Measurements from ENCODE around the gene PPP2R5C. TPM values are rescaled to one million over a fixed set of nuclear protein-coding genes. Genes with fewer than 3 reads are reported as not detected.

PPP2R5C gene
- total and polyA plus RNA-seq, 4 experiments from 2014 or later = 273 to 620 (median 431) TPM

DNA sequence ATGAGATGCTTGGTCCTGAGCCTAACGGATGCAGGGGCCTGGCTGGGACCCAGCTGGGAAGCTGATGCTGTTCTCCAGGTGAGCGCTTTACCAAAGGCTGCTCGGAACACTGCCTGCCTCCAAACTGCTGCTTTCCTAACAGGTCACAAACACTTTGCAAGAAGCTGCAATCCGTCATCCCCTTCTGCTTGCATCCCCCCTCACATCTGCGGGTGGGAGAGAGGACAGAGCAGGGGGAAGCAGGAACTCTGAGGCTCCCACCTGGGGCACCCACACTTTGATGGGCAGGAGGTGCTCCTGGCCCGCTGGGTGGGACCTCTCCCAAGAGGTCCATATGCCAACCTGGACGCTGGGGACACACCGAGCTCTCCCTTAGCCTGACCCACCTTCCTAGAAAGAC lies 24.9 kb upstream of the PPP2R5C start:
- Histone ChIP-seq H3K27me3 (ENCODE audit: insufficient read depth, low read length) (no peaks in the 10 kb centered on the region), H3K4me3 (ENCODE audit: low read length in 2 of 2) (no peak overlapping the region), H3K27ac (ENCODE audit: low read depth, low read length) (no peak overlapping the region), H3K4me1 (ENCODE audit: insufficient read depth, low read length) (peaks cover 24% of the 10 kb centered on the region), H3K9me3 (ENCODE audit: control insufficient read depth in 1 of 2, low read length in 2 of 2) (peaks cover 0 to 6% of the 10 kb centered on the region in 2 donors), H3K36me3 (ENCODE audit: insufficient read depth, low read length) (no peaks in the 10 kb centered on the region)
- H3K4me1 Mint-ChIP-seq = peaks cover 14 to 36% (median 20%) of the 10 kb centered on the region in 4 donors
- ChIA-PET CTCF (ENCODE audit: partially characterized antibody) (interaction anchor here (0.8 to 4.9 kb wide), 4 partner anchors 14 to 29 kb away, joined by 3 to 23 read pairs (median 4); no protein-coding TSS in a partner anchor), POLR2A (ENCODE audit: partially characterized antibody) (interaction anchor here (0.6 to 1.0 kb wide), 2 partner anchors 15 to 1141 kb away, joined by 3 to 4 read pairs; no protein-coding TSS in a partner anchor)
- H3K9me3 Mint-ChIP-seq = peaks cover 0 to 23% (median 14%) of the 10 kb centered on the region in 8 donors
- peaks cover 8 to 13% of the 10 kb centered on the region in 2 donors for H3K36me3 Mint-ChIP-seq
- intact Hi-C loops (cut with micrococcal nuclease) = no loop called here
- peak overlapping the region in 2 of 7 donors; percentile 22 to 36 for H3K27ac Mint-ChIP-seq
- no peak overlapping the region for H3K4me3 Mint-ChIP-seq
- H3K27me3 Mint-ChIP-seq = no peaks in the 10 kb centered on the region
- no peak for DNase-seq

- peak overlapping the region; percentile 8 to 92 (median 59) for H3K27ac Mint-ChIP-seq
- H3K27me3 Mint-ChIP-seq = no peaks in the 10 kb centered on the region
- H3K27me3 ChIP-seq (ENCODE audit: insufficient read depth, low read length) = no peaks in the 10 kb centered on the region
- H3K27ac ChIP-seq (ENCODE audit: low read depth, low read length) = no peak overlapping the region
- H3K4me1 ChIP-seq (ENCODE audit: insufficient read depth, low read length) = peaks cover 13% of the 10 kb centered on the region
- intact Hi-C loops (cut with micrococcal nuclease) = loop anchor here (2.0 kb wide), 1 partner anchor 15 kb away; no protein-coding TSS in a partner anchor
- ChIA-PET POLR2A (ENCODE audit: partially characterized antibody) (interaction anchor here (1.3 kb wide), 1 partner anchor 15 kb away, joined by 6 read pairs; no protein-coding TSS in a partner anchor), CTCF (ENCODE audit: partially characterized antibody) (interaction anchor here (0.8 to 4.9 kb wide), 5 partner anchors 15 to 34 kb away, joined by 3 to 23 read pairs (median 4); no protein-coding TSS in a partner anchor)
- no peaks in the 10 kb centered on the region for H3K36me3 ChIP-seq (ENCODE audit: insufficient read depth, low read length)
- DNase-seq = peak in 1 of 5 donors; percentile 28
- peaks cover 8 to 16% of the 10 kb centered on the region in 2 donors for H3K36me3 Mint-ChIP-seq
- H3K9me3 ChIP-seq (ENCODE audit: control insufficient read depth in 1 of 2, low read length in 2 of 2) = peaks cover 0 to 6% of the 10 kb centered on the region in 2 donors
- H3K9me3 Mint-ChIP-seq = peaks cover 0 to 30% (median 17%) of the 10 kb centered on the region in 8 donors
- no peak overlapping the region for H3K4me3 ChIP-seq (ENCODE audit: low read length in 2 of 2)
- H3K4me3 Mint-ChIP-seq = no peak overlapping the region
- H3K4me1 Mint-ChIP-seq = peaks cover 5 to 25% (median 9%) of the 10 kb centered on the region in 4 donors
These were observed 23.8 kb upstream of the PPP2R5C start for GRCh38 chr14:101737414-101738339.

GRCh38 chr14:101738703-101739320 lies 22.7 kb upstream of the PPP2R5C start:
- POLR2A ChIA-PET (ENCODE audit: partially characterized antibody) = no interaction called here
- Histone ChIP-seq H3K27ac (ENCODE audit: low read depth, low read length) (no peak overlapping the region), H3K4me3 (ENCODE audit: low read length in 2 of 2) (no peak overlapping the region), H3K9me3 (ENCODE audit: control insufficient read depth in 1 of 2, low read length in 2 of 2) (peaks cover 0 to 6% of the 10 kb centered on the region in 2 donors), H3K27me3 (ENCODE audit: insufficient read depth, low read length) (no peaks in the 10 kb centered on the region), H3K36me3 (ENCODE audit: insufficient read depth, low read length) (no peaks in the 10 kb centered on the region), H3K4me1 (ENCODE audit: insufficient read depth, low read length) (peaks cover 7% of the 10 kb centered on the region)
- Mint-ChIP-seq H3K36me3 (peaks cover 8 to 16% of the 10 kb centered on the region in 2 donors), H3K9me3 (peaks cover 0 to 30% (median 17%) of the 10 kb centered on the region in 8 donors), H3K27ac (peak overlapping the region in 1 of 7 donors; percentile 29), H3K4me3 (no peak overlapping the region), H3K4me1 (peaks cover 5 to 18% (median 8%) of the 10 kb centered on the region in 4 donors), H3K27me3 (no peaks in the 10 kb centered on the region)
- CTCF ChIA-PET (ENCODE audit: partially characterized antibody) = interaction anchor here (1.3 to 4.9 kb wide), 2 partner anchors 31 to 33 kb away, joined by 4 to 23 read pairs; no protein-coding TSS in a partner anchor
- DNase-seq = no peak
- intact Hi-C loops (cut with micrococcal nuclease) = loop anchor here (2.0 kb wide), 1 partner anchor 14 kb away; no protein-coding TSS in a partner anchor

DNA sequence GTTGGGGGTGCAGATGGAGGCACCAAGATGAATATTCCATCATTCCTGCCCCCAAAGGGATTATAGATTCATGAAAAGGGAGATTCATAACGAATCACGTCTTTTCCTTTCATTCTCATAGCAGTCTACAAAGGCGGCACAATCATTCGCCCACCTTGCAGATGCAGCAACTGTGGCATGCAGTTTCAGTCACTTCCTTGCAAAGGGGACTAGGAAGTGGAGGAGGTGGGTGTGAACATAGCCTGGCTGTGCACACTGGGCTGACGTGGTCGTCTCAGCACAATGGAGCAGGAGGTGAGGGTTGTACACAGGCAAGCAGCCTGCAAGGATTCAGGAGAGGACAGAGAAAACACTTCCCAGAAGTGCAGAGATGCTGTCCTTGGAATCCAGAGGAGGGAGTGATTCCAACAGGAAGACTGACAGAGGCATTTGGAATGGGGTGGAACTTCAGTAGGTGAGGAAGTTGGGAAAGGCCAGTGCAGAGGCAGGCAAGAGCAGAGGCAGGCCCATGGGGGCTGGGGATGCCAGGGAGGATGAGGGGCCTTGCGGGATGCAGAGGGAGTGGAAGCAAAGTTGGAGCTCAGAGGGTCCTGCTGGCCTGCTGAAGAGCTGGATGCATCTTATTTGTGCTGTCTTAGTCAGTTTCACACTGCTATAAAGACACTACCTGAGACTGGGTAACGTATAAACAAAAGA lies 21.9 kb upstream of the PPP2R5C start:
- intact Hi-C loops (cut with micrococcal nuclease) = loop anchor here (2.0 kb wide), 1 partner anchor 13 kb away; no protein-coding TSS in a partner anchor
- peaks cover 8 to 16% of the 10 kb centered on the region in 2 donors for H3K36me3 Mint-ChIP-seq
- peaks cover 0 to 30% (median 17%) of the 10 kb centered on the region in 8 donors for H3K9me3 Mint-ChIP-seq
- H3K4me3 ChIP-seq (ENCODE audit: low read length in 2 of 2) = no peak overlapping the region
- ChIA-PET CTCF (ENCODE audit: partially characterized antibody) (no interaction called here), POLR2A (ENCODE audit: partially characterized antibody) (no interaction called here)
- no peaks in the 10 kb centered on the region for H3K36me3 ChIP-seq (ENCODE audit: insufficient read depth, low read length)
- peaks cover 5 to 14% (median 7%) of the 10 kb centered on the region in 4 donors for H3K4me1 Mint-ChIP-seq
- H3K27me3 ChIP-seq (ENCODE audit: insufficient read depth, low read length) = no peaks in the 10 kb centered on the region
- peaks cover 0 to 6% of the 10 kb centered on the region in 2 donors for H3K9me3 ChIP-seq (ENCODE audit: control insufficient read depth in 1 of 2, low read length in 2 of 2)
- no peak for DNase-seq
- H3K27me3 Mint-ChIP-seq = no peaks in the 10 kb centered on the region
- H3K4me3 Mint-ChIP-seq = no peak overlapping the region
- H3K27ac Mint-ChIP-seq = peak overlapping the region in 1 of 7 donors; percentile 54
- no peak overlapping the region for H3K27ac ChIP-seq (ENCODE audit: low read depth, low read length)
- peaks cover 7% of the 10 kb centered on the region for H3K4me1 ChIP-seq (ENCODE audit: insufficient read depth, low read length)

DNA sequence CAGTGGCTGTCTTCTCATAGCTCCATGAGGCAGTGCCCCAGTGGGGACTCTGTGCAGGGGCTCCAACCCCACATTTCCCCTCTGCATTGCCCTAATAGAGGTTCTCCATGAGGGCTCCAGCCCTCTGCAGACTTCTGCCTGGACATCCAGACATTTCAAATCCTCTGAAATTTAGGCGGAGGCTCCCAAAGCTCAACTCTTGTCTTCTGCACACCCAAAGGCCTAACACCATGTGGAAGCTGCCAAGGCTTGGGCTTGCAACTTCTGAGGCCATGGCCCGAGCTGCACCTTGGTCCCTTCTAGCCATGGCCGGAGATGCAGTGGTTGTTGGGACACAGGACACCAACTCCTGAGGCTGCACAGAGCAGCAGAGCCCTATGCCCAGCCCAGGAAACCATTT lies 20.5 kb upstream of the PPP2R5C start:
- ChIA-PET POLR2A (ENCODE audit: partially characterized antibody) (no interaction called here), CTCF (ENCODE audit: partially characterized antibody) (no interaction called here)
- Histone ChIP-seq H3K27ac (ENCODE audit: low read depth, low read length) (no peak overlapping the region), H3K27me3 (ENCODE audit: insufficient read depth, low read length) (no peaks in the 10 kb centered on the region), H3K36me3 (ENCODE audit: insufficient read depth, low read length) (no peaks in the 10 kb centered on the region), H3K4me3 (ENCODE audit: low read length in 2 of 2) (no peak overlapping the region), H3K9me3 (ENCODE audit: control insufficient read depth in 1 of 2, low read length in 2 of 2) (peaks cover 0 to 6% of the 10 kb centered on the region in 2 donors), H3K4me1 (ENCODE audit: insufficient read depth, low read length) (peaks cover 7% of the 10 kb centered on the region)
- H3K27ac Mint-ChIP-seq = no peak overlapping the region
- peaks cover 0 to 30% (median 18%) of the 10 kb centered on the region in 8 donors for H3K9me3 Mint-ChIP-seq
- H3K4me1 Mint-ChIP-seq = peaks cover 3 to 10% (median 7%) of the 10 kb centered on the region in 4 donors
- intact Hi-C loops (cut with micrococcal nuclease) = no loop called here
- peaks cover 8 to 16% of the 10 kb centered on the region in 2 donors for H3K36me3 Mint-ChIP-seq
- H3K27me3 Mint-ChIP-seq = no peaks in the 10 kb centered on the region
- no peak overlapping the region for H3K4me3 Mint-ChIP-seq
- DNase-seq = no peak

DNA sequence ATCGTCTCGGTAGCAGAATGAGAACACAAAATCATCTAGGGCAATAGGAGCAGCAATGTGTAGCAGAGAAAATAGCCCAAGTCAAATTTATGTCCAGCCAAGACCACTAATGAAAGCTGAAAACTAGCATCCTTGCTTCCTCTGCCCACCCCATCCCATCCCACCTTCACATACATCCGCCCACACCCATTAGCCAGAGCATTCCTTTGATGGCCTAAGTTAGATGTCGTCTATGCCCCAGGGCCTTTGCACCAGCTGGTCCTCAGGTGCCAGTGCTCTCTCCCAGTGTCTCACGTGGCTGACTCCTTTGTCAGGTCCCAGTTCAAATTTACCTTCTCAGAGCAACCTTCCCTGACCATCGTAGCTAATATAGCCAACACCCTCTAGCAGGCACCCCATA lies 17.8 kb upstream of the PPP2R5C start:
- DNase-seq = no peak
- Mint-ChIP-seq H3K36me3 (peaks cover 8 to 16% of the 10 kb centered on the region in 2 donors), H3K27me3 (no peaks in the 10 kb centered on the region), H3K9me3 (peaks cover 0 to 28% (median 18%) of the 10 kb centered on the region in 8 donors), H3K27ac (peak overlapping the region in 1 of 7 donors; percentile 26), H3K4me3 (no peak overlapping the region), H3K4me1 (peaks cover 0 to 4% (median 2%) of the 10 kb centered on the region in 4 donors)
- Histone ChIP-seq H3K4me1 (ENCODE audit: insufficient read depth, low read length) (no peaks in the 10 kb centered on the region), H3K27me3 (ENCODE audit: insufficient read depth, low read length) (no peaks in the 10 kb centered on the region), H3K9me3 (ENCODE audit: control insufficient read depth in 1 of 2, low read length in 2 of 2) (peaks cover 0 to 6% of the 10 kb centered on the region in 2 donors), H3K27ac (ENCODE audit: low read depth, low read length) (no peak overlapping the region), H3K4me3 (ENCODE audit: low read length in 2 of 2) (no peak overlapping the region), H3K36me3 (ENCODE audit: insufficient read depth, low read length) (no peaks in the 10 kb centered on the region)
- intact Hi-C loops (cut with micrococcal nuclease) = no loop called here
- ChIA-PET POLR2A (ENCODE audit: partially characterized antibody) (no interaction called here), CTCF (ENCODE audit: partially characterized antibody) (interaction anchor here (0.5 kb wide), 1 partner anchor 12 kb away, joined by 3 read pairs; no protein-coding TSS in a partner anchor)
